Smooth muscle cell (in vitro differentiated cells): ENCODE measurements around the gene PACC1. TPM values are rescaled to one million over a fixed set of nuclear protein-coding genes. Genes with fewer than 3 reads are reported as not detected.

Source experiments
- DNase-seq: peaks from one replicate; lab custom pipeline; 2025; ENCODE audit not compliant: unreplicated experiment; lab: John Stamatoyannopoulos, UW
- H2AFZ ChIP-seq: fragments of 200-600 bp; sonication (generic); 2 replicates; pipeline ENCODE4 v1.6.0; 2016; ENCODE audit warnings: antibody characterized with exemption, low read depth, mild to moderate bottlenecking
- H3F3A ChIP-seq: fragments of 200-600 bp; sonication (generic); 2 replicates; pipeline ENCODE4 v1.6.0; 2017; ENCODE audit warnings: antibody characterized with exemption, low read depth
- H3K27ac ChIP-seq: fragments of 200-600 bp; sonication (generic); 2 replicates; pipeline ENCODE4 v1.5.1; 2016; ENCODE audit warnings: low read depth, mild to moderate bottlenecking
- H3K27me3 ChIP-seq: fragments of 200-600 bp; sonication (generic); 2 replicates; pipeline ENCODE4 v1.6.1; 2016; ENCODE audit warnings: low read depth, mild to moderate bottlenecking
- H3K36me3 ChIP-seq: fragments of 200-600 bp; sonication (generic); 2 replicates; pipeline ENCODE4 v1.5.1; 2016; ENCODE audit warnings: low read depth
- H3K4me1 ChIP-seq: fragments of 200-600 bp; sonication (generic); 2 replicates; pipeline ENCODE4 v1.5.1; 2016; ENCODE audit warnings: low read depth
- H3K4me2 ChIP-seq: fragments of 200-600 bp; sonication (generic); 2 replicates; pipeline ENCODE4 v1.6.0; 2016; ENCODE audit warnings: mild to moderate bottlenecking
- H3K4me3 ChIP-seq: fragments of 200-600 bp; sonication (generic); 2 replicates; pipeline ENCODE4 v1.5.1; 2016; ENCODE audit warnings: mild to moderate bottlenecking
- H3K79me2 ChIP-seq: fragments of 200-600 bp; sonication (generic); 2 replicates; pipeline ENCODE4 v1.6.0; 2016; ENCODE audit warnings: low read depth, mild to moderate bottlenecking
- H3K9ac ChIP-seq: fragments of 200-600 bp; sonication (generic); 2 replicates; pipeline ENCODE4 v1.6.0; 2016; ENCODE audit warnings: low read depth
- H3K9me3 ChIP-seq: fragments of 200-600 bp; sonication (generic); replicated peaks from 2 replicates; pipeline ENCODE4 v1.5.1; 2016; ENCODE audit warnings: low read depth
- H4K20me1 ChIP-seq: fragments of 200-600 bp; sonication (generic); 2 replicates; pipeline ENCODE4 v1.6.0; 2016; ENCODE audit warnings: low read depth
- WGBS: methylation state at CpG from one replicate; pipeline ENCODE4 v1.1.7; 2016; ENCODE audit warnings: low lambda C conversion rate; 5-methylcytosine and 5-hydroxymethylcytosine counted together
- polyA plus RNA-seq: library from polyadenylated mRNA; unstranded; fragments of >200 nt; fragmentation: Nextera tagmentation; extraction: Ambion mirVana; gene quantifications from 2 replicates; pipeline ENCODE4 v1.2.1, GENCODE V29; 2016
- total RNA-seq: library from RNA; depleted of rRNA; stranded (reverse); fragments of >200 nt; gene quantifications from 2 replicates; pipeline ENCODE4 v1.2.3, GENCODE V29; 2014
- TF ChIP-seq, protein P1 (sequence below): fragments of 200-600 bp; sonication (generic); IDR thresholded peaks from 2 replicates; pipeline ENCODE4 v1.5.1; 2017; ENCODE audit warnings: borderline replicate concordance, mild to moderate bottlenecking, antibody characterized with exemption; ENCODE audit not compliant: insufficient read depth, poor library complexity, severe bottlenecking

PACC1 gene
- total and polyA plus RNA-seq, 2 experiments from 2014 or later = 8.5 to 8.8 TPM

DNA sequence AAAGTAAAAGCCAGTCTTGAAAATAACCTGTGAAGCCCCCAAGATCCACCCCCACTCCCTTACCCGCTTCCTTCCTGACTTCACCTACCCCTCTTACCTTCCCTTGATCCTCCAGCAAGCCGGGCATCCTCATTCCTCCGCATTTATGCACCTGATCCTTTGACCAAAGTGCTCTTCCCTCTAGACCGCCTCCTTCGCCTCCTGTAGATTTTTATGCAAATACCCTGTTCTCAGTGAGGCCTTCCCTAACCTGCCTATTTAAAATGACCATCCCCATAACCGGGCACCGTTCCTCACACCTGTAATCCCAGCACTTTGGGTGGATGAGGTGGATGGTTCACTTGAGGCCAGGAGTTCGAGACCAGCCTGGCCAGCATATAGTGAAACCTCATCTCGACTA is 17.0 kb upstream of the PACC1 start:
- no peak overlapping the region for H3K4me3 ChIP-seq
- H4K20me1 ChIP-seq = peaks cover 2% of the 10 kb centered on the region
- H3F3A ChIP-seq = no peaks in the 10 kb centered on the region
- TF ChIP-seq, protein P1, sequence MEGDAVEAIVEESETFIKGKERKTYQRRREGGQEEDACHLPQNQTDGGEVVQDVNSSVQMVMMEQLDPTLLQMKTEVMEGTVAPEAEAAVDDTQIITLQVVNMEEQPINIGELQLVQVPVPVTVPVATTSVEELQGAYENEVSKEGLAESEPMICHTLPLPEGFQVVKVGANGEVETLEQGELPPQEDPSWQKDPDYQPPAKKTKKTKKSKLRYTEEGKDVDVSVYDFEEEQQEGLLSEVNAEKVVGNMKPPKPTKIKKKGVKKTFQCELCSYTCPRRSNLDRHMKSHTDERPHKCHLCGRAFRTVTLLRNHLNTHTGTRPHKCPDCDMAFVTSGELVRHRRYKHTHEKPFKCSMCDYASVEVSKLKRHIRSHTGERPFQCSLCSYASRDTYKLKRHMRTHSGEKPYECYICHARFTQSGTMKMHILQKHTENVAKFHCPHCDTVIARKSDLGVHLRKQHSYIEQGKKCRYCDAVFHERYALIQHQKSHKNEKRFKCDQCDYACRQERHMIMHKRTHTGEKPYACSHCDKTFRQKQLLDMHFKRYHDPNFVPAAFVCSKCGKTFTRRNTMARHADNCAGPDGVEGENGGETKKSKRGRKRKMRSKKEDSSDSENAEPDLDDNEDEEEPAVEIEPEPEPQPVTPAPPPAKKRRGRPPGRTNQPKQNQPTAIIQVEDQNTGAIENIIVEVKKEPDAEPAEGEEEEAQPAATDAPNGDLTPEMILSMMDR = no peak
- H3K79me2 ChIP-seq = no peaks in the 10 kb centered on the region
- no peaks in the 10 kb centered on the region for H3K4me1 ChIP-seq
- H3K9me3 ChIP-seq = no peaks in the 10 kb centered on the region
- no peak overlapping the region for H3K4me2 ChIP-seq
- H3K27ac ChIP-seq = no peak overlapping the region
- H2AFZ ChIP-seq = no peak overlapping the region
- no peaks in the 10 kb centered on the region for H3K27me3 ChIP-seq
- no peak for DNase-seq
- no peak overlapping the region for H3K9ac ChIP-seq
- 73% methylated on average over 9 of the region's 9 CpGs for WGBS
- no peaks in the 10 kb centered on the region for H3K36me3 ChIP-seq

DNA sequence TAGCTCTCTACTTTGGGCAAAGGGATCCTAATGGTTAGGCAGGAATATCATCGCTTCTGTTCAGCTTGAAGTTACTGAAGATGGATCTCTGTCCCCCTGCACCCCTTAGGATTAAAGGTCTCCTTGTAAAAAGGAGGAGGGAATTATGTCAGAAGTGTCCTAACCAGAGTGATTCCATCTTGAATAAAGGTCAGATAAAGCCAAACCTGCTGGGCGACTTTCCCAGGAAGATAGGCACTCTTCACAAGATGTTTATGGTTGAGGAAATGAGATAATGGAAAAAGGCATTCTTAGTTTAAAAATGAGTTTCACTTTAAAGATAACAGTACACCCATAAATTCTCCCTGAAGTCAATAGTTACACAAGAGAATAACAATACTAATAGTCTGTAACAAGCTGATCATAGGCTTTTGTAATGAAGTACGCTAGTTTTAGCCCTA is 16.3 kb upstream of the PACC1 start:
- TF ChIP-seq, protein P1 = no peak
- Histone ChIP-seq H3K9me3 (no peaks in the 10 kb centered on the region), H3K4me3 (no peak overlapping the region), H3K4me1 (no peaks in the 10 kb centered on the region), H3K27ac (no peak overlapping the region), H3K27me3 (no peaks in the 10 kb centered on the region), H3K9ac (no peak overlapping the region), H2AFZ (no peak overlapping the region), H3K4me2 (no peak overlapping the region), H4K20me1 (peaks cover 1% of the 10 kb centered on the region), H3F3A (no peaks in the 10 kb centered on the region), H3K36me3 (no peaks in the 10 kb centered on the region), H3K79me2 (no peaks in the 10 kb centered on the region)
- WGBS = 62% methylated on average over 3 of the region's 3 CpGs
- no peak for DNase-seq

DNA sequence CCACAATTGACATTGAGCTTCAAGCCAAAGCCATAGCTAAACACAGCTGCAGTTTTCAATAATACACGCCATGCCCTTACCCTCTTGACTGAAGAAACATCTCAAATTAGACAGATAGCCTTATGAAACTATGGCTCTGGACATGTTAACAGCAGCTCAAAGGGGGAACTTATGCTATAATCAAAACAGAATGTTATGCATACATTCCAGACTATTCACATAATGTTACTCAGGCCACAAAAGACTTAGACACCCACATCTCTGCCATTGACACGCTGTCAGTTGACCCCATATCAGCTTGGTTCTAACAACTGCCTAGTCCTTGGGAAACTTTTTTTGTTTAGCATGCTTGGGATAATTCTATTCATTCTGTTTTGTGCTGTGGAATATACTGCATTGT is 15.7 kb upstream of the PACC1 start:
- H2AFZ ChIP-seq = no peak overlapping the region
- no peaks in the 10 kb centered on the region for H3K4me1 ChIP-seq
- H3K4me2 ChIP-seq = no peak overlapping the region
- no peak overlapping the region for H3K9ac ChIP-seq
- no peaks in the 10 kb centered on the region for H3F3A ChIP-seq
- no peak overlapping the region for H3K4me3 ChIP-seq
- no peaks in the 10 kb centered on the region for H3K9me3 ChIP-seq
- no peaks in the 10 kb centered on the region for H3K79me2 ChIP-seq
- TF ChIP-seq, protein P1 = no peak
- WGBS = 55% methylated on average over 2 of the region's 2 CpGs
- H3K36me3 ChIP-seq = no peaks in the 10 kb centered on the region
- H3K27ac ChIP-seq = no peak overlapping the region
- no peaks in the 10 kb centered on the region for H4K20me1 ChIP-seq
- no peaks in the 10 kb centered on the region for H3K27me3 ChIP-seq
- DNase-seq = no peak

DNA sequence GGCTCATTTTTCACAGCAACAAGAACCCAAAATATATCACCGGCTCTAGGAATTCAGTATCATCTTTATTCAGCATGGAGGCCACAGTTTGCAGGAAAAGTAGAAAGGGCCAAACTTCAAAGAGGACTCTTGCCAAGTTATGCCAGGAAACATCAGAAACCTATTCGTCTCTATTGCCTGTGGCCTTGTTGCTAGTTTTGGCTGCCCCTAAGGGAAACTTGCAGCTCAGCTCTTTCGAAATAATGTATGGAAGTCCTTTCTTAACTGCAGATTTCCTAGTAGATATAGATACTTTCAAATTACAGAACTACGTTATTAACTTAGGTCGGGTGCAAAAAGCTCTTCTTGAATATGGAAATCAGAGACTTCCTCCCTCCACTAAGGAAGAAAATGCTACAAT is 13.8 kb upstream of the PACC1 start:
- 77% methylated on average over 5 of the region's 5 CpGs for WGBS
- Histone ChIP-seq H3K9ac (no peak overlapping the region), H3K9me3 (no peaks in the 10 kb centered on the region), H3K4me2 (no peak overlapping the region), H3K36me3 (no peaks in the 10 kb centered on the region), H3F3A (no peaks in the 10 kb centered on the region), H3K4me1 (no peaks in the 10 kb centered on the region), H4K20me1 (no peaks in the 10 kb centered on the region), H3K79me2 (no peaks in the 10 kb centered on the region), H2AFZ (no peak overlapping the region), H3K27ac (no peak overlapping the region), H3K27me3 (peaks cover 6% of the 10 kb centered on the region), H3K4me3 (no peak overlapping the region)
- TF ChIP-seq, protein P1 = no peak
- DNase-seq = no peak
